ENCODE measurements around the gene IGFLR1. TPM values are rescaled to one million over a fixed set of nuclear protein-coding genes. Genes with fewer than 3 reads are reported as not detected.
"Not testable (repeated sequence)": the region's sequence is repeated elsewhere in the genome, so short reads cannot be mapped to it uniquely, and the experiment has no call there.

Gene IGFLR1
- polyA plus RNA-seq, 1 donor, result 4.9 TPM

- no peak for DNase-seq
Measured at GRCh38 chr19:35777961-35778360, 35.7 kb upstream of the IGFLR1 start.

- no peak for DNase-seq
Measured at GRCh38 chr19:35777086-35777841, 35.0 kb upstream of the IGFLR1 start.

- no peak for DNase-seq
Measured at GRCh38 chr19:35776102-35776788, 34.0 kb upstream of the IGFLR1 start.

- DNase-seq, result peak; percentile 99
Measured at GRCh38 chr19:35775298-35776101, 33.2 kb upstream of the IGFLR1 start, which contains the start of gene ARHGAP33. Gene ARHGAP33, plus strand, starts transcription at chr19:35775564. Its CDS starts 95 bp downstream, at chr19:35775659.

DNA sequence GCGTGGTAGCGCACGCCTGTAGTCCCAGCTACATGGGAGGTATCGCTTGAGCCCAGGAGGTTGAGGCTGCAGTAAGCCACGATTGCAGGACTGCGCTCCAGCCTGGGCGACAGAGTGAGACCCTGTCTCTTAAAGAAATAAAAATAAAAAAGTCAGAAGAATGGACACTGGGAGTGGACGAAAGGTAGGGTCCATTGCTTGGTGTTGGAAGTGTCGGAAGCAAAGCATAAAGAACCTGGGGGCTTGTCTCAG lies 32.7 kb upstream of the IGFLR1 start:
- DNase-seq, result no peak

DNA sequence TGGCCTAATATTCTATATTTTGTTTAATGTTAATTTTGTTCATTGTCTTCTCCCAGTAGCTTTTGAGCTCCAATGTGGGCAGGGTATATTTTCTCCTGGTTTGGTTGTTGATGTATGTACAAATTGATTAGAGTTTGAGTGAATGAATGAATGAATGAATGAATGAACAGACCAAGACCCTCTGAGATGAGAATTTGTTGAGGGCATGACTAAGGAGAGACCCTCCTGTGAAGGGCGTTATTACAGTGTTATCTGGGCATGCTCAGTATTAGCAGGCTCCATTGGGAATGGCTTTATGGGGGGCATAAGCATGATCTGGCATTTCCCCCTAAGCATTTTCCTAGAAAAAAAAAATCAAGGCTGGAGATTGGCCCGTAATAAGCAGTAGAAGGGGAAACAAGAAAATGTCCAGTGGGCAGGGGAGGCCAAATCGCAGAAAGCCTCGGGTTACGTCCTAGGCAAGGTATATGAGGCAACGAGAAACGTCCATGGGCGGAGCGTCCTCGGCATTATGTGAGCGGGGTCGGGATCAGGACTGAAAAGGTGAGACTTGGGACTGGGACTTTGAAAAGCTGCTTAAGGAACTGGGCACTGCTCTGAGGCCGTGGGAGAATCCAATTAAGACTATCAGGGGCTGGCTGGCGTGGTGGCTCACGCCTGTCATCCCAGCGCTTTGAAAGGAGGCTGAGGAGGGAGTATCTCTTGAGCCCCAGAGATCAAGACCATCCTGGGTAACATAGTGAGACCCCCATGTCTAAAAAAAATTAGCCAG lies 32.2 kb upstream of the IGFLR1 start:
- no peak for DNase-seq

DNA sequence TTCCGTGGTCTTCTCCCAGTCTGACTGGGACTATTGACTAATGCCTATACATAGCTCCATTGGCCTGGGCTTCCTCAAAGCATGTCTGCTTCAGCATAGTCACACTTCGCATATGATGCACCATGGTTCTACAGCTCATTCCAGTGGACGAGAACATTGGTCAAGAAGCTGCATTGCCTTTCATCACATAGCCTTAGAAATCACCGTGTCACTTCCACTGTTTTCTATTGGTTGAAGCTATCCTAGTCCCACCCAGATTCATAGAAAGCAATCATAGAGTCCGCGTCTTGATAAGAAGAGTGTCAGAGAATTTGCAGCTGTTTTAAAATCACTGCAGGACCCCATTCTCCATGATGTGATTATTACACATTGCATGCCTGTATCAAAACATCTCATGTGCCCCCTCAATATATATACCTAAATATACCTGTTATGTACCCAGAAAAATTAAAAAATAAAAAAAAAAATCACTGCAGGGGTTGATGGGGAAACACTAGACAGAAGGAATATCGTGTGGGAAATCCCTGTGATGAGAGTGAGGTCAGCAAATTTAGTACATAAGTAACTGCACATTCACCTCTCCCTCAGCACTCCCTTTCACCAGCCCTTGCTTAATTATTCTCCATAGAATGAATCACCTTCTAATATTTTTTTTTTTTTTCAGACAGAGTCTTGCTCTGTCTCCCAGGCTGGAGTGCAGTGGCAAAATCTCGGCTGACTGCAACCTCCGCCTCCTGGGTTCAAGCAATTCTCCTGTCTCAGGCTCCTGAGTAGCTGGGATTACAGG lies 31.0 kb upstream of the IGFLR1 start:
- DNase-seq, result no peak

GRCh38 chr19:35772362-35772761 lies 30.1 kb upstream of the IGFLR1 start:
- not testable (repeated sequence) for DNase-seq

DNA sequence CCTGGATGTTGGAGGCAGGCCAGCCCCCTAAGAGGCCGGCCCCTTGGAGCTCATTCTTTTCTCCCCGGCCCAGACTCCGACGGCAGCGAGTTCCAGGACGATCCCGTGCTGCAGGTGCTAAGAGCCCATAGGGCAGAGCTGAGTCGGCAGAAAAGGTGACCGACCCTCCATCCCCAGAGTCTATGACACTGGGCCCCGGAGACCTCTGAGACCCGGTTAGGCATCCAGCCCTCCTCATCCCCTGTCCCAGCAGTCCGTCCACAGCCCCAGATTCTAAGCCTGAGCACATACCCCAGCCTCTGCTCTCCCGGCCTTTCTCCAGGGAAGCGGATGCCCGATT lies 25.8 kb upstream of the IGFLR1 start:
- no peak for DNase-seq

DNA sequence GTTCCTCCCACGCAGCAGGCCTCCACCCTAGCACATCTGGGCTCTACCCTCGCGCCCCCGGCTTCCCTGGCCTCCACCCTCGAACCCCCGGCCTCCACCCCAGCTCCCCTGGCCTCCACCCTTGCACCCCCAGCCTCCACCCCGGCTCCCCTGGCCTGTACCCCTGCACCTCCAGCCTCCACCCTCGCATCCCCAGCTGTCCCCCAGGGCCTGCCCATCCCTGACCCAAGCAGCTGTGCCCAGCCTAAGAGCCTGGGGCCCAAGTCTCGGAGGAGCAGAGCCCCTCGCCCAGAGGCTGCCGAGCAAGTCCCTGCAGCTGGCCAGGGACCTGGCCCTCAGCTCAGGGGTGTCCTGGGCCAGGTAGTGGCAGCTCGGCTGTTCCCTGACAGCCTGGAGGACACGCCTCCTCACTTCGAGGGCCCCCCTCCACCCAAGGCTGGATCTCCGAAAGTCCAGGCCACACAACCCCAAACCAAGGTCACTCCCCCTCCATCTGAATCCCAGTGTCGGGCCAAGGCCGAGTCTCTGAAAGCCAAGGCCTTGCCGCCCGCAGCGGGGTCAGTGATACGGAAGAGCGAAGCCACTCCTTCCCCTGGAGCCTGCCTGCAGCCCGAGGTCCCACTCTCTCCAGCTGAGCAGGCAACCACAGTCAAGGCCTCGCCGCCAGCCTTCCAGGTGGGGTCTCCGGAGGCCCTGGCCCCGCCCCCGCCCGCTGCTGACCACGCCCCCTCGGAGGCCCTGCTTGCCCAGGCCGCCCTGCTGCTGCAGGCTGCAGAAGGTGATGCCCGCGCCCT lies 25.2 kb upstream of the IGFLR1 start:
- DNase-seq, result peak; percentile 68

DNA sequence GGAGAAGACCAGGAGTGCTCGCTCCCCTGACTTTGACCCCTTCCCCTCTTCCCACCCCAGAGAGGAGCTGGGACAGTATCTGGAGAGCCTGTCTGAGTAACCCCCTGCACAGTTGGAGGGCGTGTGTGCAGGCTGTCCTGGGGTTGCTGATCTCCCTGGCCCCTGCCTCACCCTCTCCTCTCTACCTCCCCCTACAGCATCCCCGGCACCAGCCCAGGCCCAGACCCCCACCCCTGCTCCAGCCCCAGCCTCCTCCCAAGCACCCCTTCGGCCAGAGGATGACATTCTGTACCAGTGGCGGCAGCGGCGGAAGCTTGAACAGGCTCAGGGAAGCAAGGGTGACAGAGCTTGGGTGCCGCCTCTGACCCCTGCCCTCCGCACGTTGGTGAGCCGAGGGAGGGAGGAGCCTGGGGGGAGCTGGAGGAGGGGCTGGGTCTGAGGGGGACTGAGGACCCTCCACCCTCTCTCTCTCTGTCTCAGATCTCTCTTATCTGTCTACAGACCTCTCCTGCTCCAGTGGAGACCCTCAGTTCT lies 24.4 kb upstream of the IGFLR1 start:
- DNase-seq, result no peak

DNA sequence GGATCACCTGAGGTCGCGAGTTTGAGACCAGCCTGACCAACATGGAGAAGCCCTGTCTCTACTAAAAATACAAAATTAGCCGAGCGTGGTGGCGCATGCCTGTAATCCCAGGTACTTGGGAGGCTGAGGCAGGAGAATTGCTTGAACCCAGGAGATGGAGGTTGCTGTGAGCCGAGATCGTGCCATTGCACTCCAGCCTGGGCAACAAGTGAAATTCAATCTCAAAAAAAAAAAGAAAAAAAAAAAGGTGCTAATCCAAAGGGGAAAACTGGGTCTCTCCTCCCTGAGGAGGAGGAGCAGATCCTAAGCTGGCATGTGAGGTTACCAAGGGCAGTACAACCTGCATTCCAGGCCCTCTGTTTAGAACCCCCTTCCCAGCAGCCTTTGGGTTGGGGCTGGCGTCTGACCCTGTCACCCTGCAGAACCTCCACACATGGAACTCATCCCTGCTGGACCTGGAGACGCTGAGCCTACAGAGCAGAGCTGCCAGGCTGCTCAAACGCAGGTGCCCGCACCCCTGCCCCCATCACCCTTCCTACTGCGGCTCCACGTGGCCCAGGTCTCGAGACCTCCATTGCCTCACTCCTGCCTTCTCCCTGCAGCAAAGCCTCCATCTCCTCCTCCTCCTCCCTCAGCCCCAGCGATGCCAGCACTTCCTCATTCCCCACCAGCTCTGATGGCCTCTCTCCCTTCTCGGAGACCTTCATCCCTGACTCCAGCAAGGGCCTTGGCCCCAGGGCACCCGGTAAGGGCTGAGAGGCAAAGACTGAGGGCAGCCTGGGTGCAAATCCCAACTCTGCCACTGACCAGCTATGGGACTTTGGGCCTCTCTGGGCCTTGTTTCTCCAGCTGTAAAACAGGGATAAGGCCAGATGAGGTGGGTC lies 22.4 kb upstream of the IGFLR1 start:
- no peak for DNase-seq

- DNase-seq, result no peak
Measured at GRCh38 chr19:35760711-35761349, 18.6 kb upstream of the IGFLR1 start.

GRCh38 chr19:35759697-35760096 lies 17.4 kb upstream of the IGFLR1 start:
- no peak for DNase-seq

DNA sequence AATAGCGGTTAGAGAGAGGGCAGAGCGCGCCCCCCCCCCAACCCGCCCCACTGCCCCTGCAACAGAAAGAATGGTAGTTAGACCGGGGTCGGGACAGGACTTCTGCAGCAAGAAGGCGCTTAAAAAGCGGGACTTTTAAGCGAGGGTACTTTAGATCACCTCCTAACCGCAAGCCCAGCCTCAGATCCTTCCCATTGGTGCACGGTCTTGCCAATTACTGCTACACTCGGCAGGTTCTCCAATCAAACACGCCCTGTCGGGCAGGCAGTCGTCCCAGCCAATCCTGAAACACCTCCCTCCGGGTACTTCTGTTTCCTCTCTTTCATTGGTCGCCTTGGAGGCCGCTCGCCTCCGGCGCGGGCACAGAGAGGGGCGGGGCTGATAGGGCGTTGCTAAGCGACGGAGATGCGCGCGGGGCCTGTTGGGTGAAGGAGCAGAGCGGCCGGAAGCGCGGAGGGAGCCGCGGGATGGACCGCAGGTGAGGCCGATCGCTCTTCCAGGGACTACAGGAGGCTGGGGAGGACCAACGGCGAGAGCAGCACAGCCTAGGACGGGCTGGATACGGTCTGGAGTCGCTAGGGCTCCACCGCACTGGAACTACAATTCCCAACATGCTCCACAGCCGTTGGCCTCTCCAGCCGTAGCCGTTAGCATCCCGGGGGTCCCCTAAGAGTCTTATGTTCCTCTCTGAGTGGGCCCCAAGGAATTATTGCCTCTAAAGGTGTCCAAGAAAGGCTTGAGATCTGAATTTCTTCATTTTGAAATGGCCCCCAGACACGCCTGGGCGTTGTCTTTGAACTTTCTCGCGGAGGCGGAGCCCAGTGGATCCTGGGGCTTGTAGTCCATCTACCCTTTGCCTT lies 15.7 kb upstream of the IGFLR1 start, which contains the start of gene PROSER3:
Gene PROSER3, plus strand, starts transcription at position 428 of the 860 bp plus-strand sequence. Its CDS starts 40 bp downstream, at position 468.
- DNase-seq, result peak; percentile 99

- DNase-seq, result peak; percentile 52
Measured at GRCh38 chr19:35757231-35757748, 15.0 kb upstream of the IGFLR1 start.
